ENCODE results near the gene UQCRHL. TPM values are rescaled to one million over a fixed set of nuclear protein-coding genes. Genes with fewer than 3 reads are reported as not detected.

The UQCRHL gene
- total RNA-seq, 1 donor from 2014 or later = 2.0 TPM

GRCh38 chr1:15799928-15800835, 7.3 kb downstream of the UQCRHL start:
- TF ChIP-seq, protein P1, sequence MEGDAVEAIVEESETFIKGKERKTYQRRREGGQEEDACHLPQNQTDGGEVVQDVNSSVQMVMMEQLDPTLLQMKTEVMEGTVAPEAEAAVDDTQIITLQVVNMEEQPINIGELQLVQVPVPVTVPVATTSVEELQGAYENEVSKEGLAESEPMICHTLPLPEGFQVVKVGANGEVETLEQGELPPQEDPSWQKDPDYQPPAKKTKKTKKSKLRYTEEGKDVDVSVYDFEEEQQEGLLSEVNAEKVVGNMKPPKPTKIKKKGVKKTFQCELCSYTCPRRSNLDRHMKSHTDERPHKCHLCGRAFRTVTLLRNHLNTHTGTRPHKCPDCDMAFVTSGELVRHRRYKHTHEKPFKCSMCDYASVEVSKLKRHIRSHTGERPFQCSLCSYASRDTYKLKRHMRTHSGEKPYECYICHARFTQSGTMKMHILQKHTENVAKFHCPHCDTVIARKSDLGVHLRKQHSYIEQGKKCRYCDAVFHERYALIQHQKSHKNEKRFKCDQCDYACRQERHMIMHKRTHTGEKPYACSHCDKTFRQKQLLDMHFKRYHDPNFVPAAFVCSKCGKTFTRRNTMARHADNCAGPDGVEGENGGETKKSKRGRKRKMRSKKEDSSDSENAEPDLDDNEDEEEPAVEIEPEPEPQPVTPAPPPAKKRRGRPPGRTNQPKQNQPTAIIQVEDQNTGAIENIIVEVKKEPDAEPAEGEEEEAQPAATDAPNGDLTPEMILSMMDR (IDR thresholded peaks at IDR 0.05; ENCODE audit: partially characterized antibody, unreplicated experiment) = no peak
- Mint-ChIP-seq H3K27ac (ENCODE audit: unreplicated experiment) (no peak overlapping the region), H3K4me1 (ENCODE audit: low read depth, unreplicated experiment) (peaks cover 6% of the 10 kb centered on the region), H3K36me3 (ENCODE audit: unreplicated experiment) (no peaks in the 10 kb centered on the region), H3K9me3 (ENCODE audit: unreplicated experiment) (no peaks in the 10 kb centered on the region), H3K27me3 (ENCODE audit: unreplicated experiment) (peaks cover 4% of the 10 kb centered on the region), H3K4me3 (ENCODE audit: unreplicated experiment) (no peak overlapping the region)
- DNase-seq = no peak

DNA sequence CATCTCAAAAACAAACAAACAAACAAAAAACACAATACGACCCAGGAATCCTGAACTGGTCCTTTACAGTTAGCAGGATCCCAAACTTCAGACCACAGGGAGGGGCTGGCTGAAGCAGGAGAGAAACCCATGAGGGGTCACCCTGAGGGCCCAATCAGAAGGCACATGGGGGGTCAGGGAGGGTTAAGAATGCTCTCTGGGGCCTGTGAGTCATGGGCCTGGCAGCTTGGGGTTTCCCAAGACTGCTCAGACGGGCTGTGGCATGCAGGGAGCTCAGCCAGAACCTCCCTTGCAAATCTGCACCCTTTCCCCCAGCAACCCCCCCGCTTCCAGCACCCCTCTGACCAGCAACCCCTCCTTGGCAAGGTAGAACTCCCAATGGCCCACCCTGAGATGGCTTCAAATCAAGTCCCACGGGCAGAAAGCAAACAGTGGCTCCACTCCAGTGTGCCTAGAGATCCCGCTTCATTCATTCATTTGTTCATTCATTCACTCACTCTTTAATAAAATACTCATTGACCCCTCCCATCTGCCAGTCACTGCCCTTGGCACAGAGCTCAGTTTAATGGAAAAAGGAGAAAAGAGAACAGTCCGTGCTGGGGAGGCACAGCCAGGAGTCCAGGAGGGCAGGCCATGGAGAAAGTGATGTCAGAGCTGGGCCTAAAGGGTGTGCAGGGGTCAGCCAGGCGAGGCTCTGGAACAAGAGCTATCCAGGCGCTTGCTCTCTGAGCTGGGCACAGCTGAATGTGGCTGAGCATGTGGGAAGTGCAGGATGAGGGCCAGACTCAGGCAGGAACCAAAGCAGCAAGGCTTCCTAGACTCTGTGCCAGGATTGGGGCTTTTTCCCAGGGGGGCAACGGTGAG, 8.2 kb downstream of the UQCRHL start:
- Mint-ChIP-seq H3K4me1 (ENCODE audit: low read depth, unreplicated experiment) (peaks cover 6% of the 10 kb centered on the region), H3K27me3 (ENCODE audit: unreplicated experiment) (peaks cover 4% of the 10 kb centered on the region)

GRCh38 chr1:15797614-15798390, 9.6 kb downstream of the UQCRHL start:
- Mint-ChIP-seq H3K4me3 (ENCODE audit: unreplicated experiment) (no peak overlapping the region), H3K27me3 (ENCODE audit: unreplicated experiment) (peaks cover 2% of the 10 kb centered on the region), H3K4me1 (ENCODE audit: low read depth, unreplicated experiment) (peaks cover 6% of the 10 kb centered on the region), H3K9me3 (ENCODE audit: unreplicated experiment) (no peaks in the 10 kb centered on the region), H3K36me3 (ENCODE audit: unreplicated experiment) (no peaks in the 10 kb centered on the region), H3K27ac (ENCODE audit: unreplicated experiment) (no peak overlapping the region)
- TF ChIP-seq, protein P1 (IDR thresholded peaks at IDR 0.05; ENCODE audit: partially characterized antibody, unreplicated experiment) = no peak
- DNase-seq = no peak

More for the DNA sequence above, 8.2 kb downstream of the UQCRHL start:
- TF ChIP-seq, protein P1 (IDR thresholded peaks at IDR 0.05; ENCODE audit: partially characterized antibody, unreplicated experiment) = no peak
- DNase-seq = no peak
- Mint-ChIP-seq H3K9me3 (ENCODE audit: unreplicated experiment) (no peaks in the 10 kb centered on the region), H3K27ac (ENCODE audit: unreplicated experiment) (no peak overlapping the region), H3K4me3 (ENCODE audit: unreplicated experiment) (no peak overlapping the region), H3K36me3 (ENCODE audit: unreplicated experiment) (no peaks in the 10 kb centered on the region)

DNA sequence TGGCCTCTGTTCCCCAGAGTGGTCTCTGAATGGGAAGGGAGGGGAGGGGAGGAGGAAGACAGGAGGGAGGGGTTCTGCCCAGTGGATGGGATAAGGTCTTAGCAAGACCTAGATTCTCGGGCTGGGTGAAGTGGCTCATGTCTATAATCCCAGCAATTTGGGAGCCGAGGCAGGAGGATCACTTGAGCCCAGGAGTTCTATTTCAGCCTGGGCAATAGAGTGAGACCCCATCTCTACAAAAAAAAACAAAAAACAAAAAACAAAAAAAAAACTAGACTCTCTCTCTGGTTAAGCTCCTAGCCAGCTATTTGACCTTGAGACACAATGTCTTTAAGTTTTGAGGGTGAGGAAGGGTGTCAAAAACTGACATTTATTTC, 11.4 kb downstream of the UQCRHL start:
- Mint-ChIP-seq H3K36me3 (ENCODE audit: unreplicated experiment) (no peaks in the 10 kb centered on the region), H3K4me3 (ENCODE audit: unreplicated experiment) (no peak overlapping the region), H3K27ac (ENCODE audit: unreplicated experiment) (no peak overlapping the region), H3K4me1 (ENCODE audit: low read depth, unreplicated experiment) (peaks cover 6% of the 10 kb centered on the region), H3K27me3 (ENCODE audit: unreplicated experiment) (peaks cover 2% of the 10 kb centered on the region), H3K9me3 (ENCODE audit: unreplicated experiment) (peaks cover 3% of the 10 kb centered on the region)
- TF ChIP-seq, protein P1 (IDR thresholded peaks at IDR 0.05; ENCODE audit: partially characterized antibody, unreplicated experiment) = no peak
- no peak for DNase-seq
